HFF-Myc (cell line): ENCODE measurements around the gene EPB41.
A peak's percentile ranks its signal among the peaks of the same experiment; 100 is the strongest.
"Not testable (repeated sequence)": the region's sequence is repeated elsewhere in the genome, so short reads cannot be mapped to it uniquely, and the experiment has no call there.

Source experiments
- DNase-seq: peaks from one replicate; pipeline ENCODE4 v3.0.0-alpha.2; 2011; ENCODE audit warnings: low read depth; ENCODE audit errors: extremely low read depth
- H3K4me3 ChIP-seq: replicated peaks from 2 replicates; pipeline ENCODE4 v1.5.1; 2011; ENCODE audit warnings: low read depth, mild to moderate bottlenecking, control low read depth, low read length
- TF ChIP-seq, protein P1 (sequence below): IDR thresholded peaks from 2 replicates; pipeline ENCODE4 v1.5.1; 2012; ENCODE audit warnings: mild to moderate bottlenecking, low read depth, low read length, control low read depth; ENCODE audit errors: missing control alignments

The EPB41 gene

DNA sequence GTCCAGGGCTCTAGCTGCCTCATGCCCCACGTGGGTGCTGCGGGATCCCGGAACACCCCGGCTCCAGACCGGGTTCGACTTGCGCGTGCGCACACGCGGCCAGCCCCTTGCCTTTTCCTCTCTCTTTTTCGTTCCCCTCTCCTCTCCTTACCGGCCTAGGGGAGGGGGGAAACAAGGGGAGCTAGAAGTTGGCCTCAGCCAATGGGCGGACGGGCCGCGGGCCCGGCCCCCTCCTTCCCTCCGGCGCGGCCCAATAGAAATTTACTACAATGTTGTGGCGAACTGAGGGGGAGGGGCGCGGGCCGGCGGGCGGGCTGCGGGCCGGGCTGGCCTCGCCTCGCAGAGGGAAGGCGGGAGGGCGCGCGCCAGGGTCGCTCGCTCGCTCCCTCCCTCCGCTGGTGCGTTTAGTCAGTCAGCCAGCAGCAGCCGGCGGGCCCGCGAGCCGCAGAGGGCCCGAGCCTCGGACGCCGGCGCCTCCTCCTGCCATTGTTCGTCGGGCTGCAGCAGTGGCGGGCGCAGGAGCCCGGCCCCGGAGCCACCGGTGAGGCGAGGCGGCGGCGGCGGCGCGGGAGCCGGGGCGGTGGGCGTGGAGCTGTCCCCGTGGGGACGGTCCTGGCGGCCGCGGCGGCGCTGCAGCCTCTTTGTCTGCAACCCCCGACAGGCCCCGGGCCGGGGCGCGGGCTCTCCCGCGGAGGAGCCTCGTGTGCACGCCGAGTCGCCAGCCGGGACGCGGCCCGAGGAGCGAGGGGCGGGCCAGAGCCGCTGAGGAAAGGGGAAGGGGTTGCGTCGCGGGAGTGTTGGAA, at the start of gene EPB41:
Gene EPB41 (plus strand): TSS at position 342 of the 803 bp plus-strand sequence. CDS start 72,869 bp downstream, outside the sequence.
- peak; percentile 72 for DNase-seq
- H3K4me3 ChIP-seq, result peak within 1 kb of the TSS; percentile 56
- TF ChIP-seq, protein P1, sequence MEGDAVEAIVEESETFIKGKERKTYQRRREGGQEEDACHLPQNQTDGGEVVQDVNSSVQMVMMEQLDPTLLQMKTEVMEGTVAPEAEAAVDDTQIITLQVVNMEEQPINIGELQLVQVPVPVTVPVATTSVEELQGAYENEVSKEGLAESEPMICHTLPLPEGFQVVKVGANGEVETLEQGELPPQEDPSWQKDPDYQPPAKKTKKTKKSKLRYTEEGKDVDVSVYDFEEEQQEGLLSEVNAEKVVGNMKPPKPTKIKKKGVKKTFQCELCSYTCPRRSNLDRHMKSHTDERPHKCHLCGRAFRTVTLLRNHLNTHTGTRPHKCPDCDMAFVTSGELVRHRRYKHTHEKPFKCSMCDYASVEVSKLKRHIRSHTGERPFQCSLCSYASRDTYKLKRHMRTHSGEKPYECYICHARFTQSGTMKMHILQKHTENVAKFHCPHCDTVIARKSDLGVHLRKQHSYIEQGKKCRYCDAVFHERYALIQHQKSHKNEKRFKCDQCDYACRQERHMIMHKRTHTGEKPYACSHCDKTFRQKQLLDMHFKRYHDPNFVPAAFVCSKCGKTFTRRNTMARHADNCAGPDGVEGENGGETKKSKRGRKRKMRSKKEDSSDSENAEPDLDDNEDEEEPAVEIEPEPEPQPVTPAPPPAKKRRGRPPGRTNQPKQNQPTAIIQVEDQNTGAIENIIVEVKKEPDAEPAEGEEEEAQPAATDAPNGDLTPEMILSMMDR, result no peak

DNA sequence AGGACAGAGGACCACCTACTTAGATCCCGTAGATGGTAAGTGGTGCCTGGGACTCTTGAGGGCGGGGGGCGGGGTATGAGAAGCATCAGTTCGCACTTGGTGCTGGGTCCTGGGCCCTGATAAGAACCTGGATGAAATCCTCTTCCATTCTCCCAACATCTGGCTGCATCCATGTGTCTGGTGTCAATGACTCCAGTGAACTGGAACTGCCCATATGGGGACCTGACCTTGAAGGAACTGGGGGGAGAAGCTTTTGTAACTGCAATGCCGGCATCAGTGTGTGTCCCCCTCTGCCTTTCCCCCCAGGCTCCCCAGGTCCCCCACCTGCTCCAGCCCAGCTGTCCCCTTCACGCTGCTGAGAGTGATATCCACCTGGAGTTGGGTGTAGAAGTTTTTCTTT, 49.7 kb upstream of the EPB41 start:
- no peak for DNase-seq
- TF ChIP-seq, protein P1, result no peak
- H3K4me3 ChIP-seq, result no peak overlapping the region

DNA sequence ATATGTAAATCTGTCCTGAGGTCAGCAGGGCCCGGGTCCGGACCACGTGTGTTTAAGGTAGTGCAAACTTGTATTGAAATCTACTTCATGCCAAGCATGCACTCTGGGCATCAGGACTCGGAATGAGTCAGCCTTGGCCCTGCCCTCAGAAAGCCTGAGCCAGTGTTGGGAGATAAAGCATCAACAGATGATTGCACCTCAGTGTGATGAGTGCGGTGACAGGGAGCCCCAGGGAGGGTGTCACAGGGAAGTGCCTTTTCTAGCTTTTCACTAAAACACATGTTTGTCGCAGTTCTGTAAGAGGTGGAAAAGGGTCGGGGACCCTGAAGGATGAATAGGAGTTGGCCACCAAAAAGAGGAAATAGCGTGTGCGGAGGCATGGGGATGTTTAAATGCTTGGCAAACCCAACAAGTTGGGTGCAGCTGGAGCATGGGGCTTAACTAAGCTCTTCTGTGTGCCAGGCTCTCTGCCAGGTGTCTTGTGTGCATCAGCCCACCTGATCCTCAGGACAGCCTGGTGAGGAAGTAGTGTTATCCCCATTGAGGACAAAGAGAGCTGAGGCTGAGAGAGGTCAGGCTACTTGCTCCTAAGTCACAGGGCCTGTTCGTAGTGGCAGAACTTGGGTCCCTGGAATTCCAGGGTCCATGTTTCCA, 48.2 kb upstream of the EPB41 start:
- DNase-seq, result no peak
- H3K4me3 ChIP-seq, result no peak overlapping the region
- TF ChIP-seq, protein P1, result no peak

DNA sequence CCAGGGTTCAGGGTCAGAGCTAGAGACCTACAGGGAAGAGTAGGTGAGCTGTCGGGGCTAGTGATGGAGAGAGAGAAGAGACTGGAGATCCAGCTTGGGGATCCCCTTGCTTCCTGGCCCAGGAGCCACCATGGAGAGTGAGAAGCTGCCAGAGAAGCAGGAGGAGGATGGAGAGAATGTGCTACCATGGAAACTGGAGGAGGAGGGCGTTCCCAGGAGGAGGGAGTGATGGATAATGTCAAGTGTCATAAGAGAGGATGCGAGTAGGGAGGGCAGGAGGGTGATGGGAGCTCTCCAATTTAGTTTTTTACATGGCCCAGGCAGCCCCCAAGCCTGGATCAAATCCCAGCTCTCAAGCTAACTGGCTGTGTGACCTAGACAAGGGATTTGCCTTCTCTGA, 46.5 kb upstream of the EPB41 start:
- no peak for DNase-seq
- H3K4me3 ChIP-seq, result no peak overlapping the region
- TF ChIP-seq, protein P1, result no peak

DNA sequence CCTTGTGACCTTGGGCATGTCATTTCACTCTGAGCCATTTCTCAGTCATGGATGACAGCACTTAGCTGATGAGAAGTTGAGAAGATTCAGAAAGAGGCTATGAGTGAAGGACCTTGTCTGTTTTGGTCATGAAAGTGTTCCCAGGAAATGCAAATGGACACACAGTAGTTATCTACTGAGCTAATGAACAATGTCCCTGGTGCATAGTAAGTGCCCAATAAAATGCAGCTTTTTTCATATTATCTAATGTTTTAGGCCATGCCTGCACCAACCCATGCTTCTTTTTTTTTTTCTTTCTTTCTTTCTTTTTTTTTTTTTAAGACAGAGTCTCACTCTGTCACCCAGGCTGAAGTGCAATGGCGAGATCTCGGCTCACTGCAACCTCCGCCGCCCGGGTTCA, 44.4 kb upstream of the EPB41 start:
- DNase-seq, result no peak
- H3K4me3 ChIP-seq, result no peak overlapping the region
- TF ChIP-seq, protein P1, result no peak

DNA sequence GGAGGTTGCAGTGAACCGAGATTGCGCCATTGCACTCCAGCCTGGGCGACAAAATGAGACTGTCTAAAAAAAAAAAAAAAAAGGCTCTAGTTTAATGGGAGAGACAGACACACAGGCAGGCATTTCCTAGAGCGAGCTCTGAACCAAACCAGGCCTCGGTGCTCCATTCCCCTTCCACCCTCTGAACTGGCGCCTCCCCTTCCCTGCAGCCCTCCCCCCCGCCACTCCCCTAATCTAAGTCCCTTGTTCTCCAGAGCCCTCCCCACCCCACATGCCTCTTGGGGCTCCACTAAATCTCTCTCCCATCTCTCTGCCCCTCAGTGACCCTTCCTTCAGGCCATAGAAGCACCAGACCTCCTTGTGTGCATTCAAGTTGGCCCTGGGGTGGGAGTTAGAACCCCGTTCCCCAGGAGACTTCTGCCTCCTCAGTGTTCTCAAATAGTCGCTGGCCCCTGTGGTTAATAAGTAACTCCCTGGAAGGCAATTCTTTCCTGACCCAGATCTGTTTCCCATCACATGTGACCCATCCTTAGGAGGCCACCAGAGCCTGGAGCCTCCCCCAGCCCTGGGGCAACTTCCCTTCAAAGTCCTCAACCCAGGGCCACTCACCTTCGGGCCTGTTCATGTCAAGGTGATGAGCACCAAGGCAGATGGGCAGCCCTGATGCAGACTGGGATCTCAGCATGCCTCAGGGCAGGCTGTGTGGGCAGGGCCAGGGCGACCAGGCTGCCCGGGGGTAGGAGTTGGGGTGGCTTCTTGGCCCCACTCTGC, 42.6 kb upstream of the EPB41 start:
- no peak overlapping the region for H3K4me3 ChIP-seq
- DNase-seq, result no peak
- TF ChIP-seq, protein P1, result no peak

DNA sequence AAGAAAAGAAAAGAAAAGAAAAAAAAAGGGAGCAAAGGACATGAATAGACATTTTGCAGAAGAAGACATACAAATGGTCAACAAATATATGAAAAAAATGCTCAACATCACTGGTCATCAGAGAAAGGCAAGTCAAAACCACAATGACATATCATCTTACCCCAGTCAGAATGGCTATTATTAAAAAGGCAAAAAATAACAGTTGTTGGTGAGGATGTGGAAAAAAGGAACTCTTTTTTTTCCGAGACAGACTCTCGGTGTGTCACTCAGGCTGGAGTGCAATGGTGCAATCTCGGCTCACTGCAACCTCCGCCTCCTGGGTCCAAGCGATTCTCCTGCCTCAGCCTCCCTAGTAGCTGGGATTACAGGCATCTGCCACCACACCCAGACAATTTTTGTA, 39.2 kb upstream of the EPB41 start:
- not testable (repeated sequence) for H3K4me3 ChIP-seq, DNase-seq
